OCI-LY7 (cell line): Measurements from ENCODE around the gene MOAP1. TPM values are rescaled to one million over a fixed set of nuclear protein-coding genes. Genes with fewer than 3 reads are reported as not detected.
A peak's percentile ranks its signal among the peaks of the same experiment; 100 is the strongest.
"Not testable (repeated sequence)": the region's sequence is repeated elsewhere in the genome, so short reads cannot be mapped to it uniquely, and the experiment has no call there.

Experiments
- BruUV-seq: library from RNA; stranded (reverse); fragments of 400-500 nt; replicated peaks from 2 replicates; lab custom pipeline; 2021; lab: Mats Ljungman, UMichigan
- CTCF ChIA-PET: fragments of 300-600 bp; sonication (Branson Sonifier 250); formaldehyde crosslinking; loops from one replicate; lab custom pipeline; 2022; ENCODE audit warnings: antibody characterized with exemption; ENCODE audit not compliant: unreplicated experiment; lab: Charles Lee
- POLR2A ChIA-PET: fragments of 300-600 bp; sonication (Branson Sonifier 250); formaldehyde crosslinking; loops from one replicate; lab custom pipeline; 2022; ENCODE audit warnings: antibody characterized with exemption; lab: Charles Lee
- DNase-seq: peaks from one replicate; pipeline ENCODE4 v3.0.0-alpha.2; 2015; ENCODE audit warnings: low spot score
- H2AFZ ChIP-seq: fragments of 200-600 bp; sonication (generic), shearing (Covaris generic); 2 replicates; pipeline ENCODE4 v1.6.1; 2014; ENCODE audit warnings: mild to moderate bottlenecking, antibody characterized with exemption, low read length, moderate library complexity
- H3K27ac ChIP-seq: fragments of 200-600 bp; sonication (generic); 2 replicates; pipeline ENCODE4 v1.5.1; 2014; ENCODE audit warnings: mixed run types, low read depth, mild to moderate bottlenecking, moderate library complexity, low read length, inconsistent platforms; ENCODE audit not compliant: poor library complexity, severe bottlenecking
- H3K36me3 ChIP-seq: fragments of 200-600 bp; sonication (generic); 2 replicates; pipeline ENCODE4 v1.6.1; 2014; ENCODE audit warnings: mild to moderate bottlenecking, antibody characterized with exemption, low read length, moderate library complexity, mixed read lengths; ENCODE audit not compliant: insufficient read depth
- H3K4me1 ChIP-seq: fragments of 200-600 bp; sonication (generic); 2 replicates; pipeline ENCODE4 v1.5.1; 2014; ENCODE audit warnings: mild to moderate bottlenecking, low read length; ENCODE audit not compliant: insufficient read depth, poor library complexity, severe bottlenecking
- H3K4me2 ChIP-seq: fragments of 200-600 bp; sonication (generic); 2 replicates; pipeline ENCODE4 v1.6.1; 2014; ENCODE audit warnings: mild to moderate bottlenecking, low read length
- H3K4me3 ChIP-seq: fragments of 200-600 bp; sonication (generic); 2 replicates; pipeline ENCODE4 v1.5.1; 2014; ENCODE audit warnings: mild to moderate bottlenecking, low read depth, low read length; ENCODE audit not compliant: poor library complexity, severe bottlenecking
- H3K79me2 ChIP-seq: fragments of 200-600 bp; sonication (generic); 2 replicates; pipeline ENCODE4 v1.6.1; 2016; ENCODE audit warnings: low read depth, mild to moderate bottlenecking, low read length, moderate library complexity, mixed read lengths; ENCODE audit not compliant: insufficient read depth
- H3K9me2 ChIP-seq: fragments of 200-600 bp; sonication (generic); 2 replicates; pipeline ENCODE4 v1.6.1; 2016; ENCODE audit warnings: mild to moderate bottlenecking, low read length, mixed read lengths; ENCODE audit not compliant: insufficient read depth
- H3K9me3 ChIP-seq: fragments of 200-600 bp; sonication (generic); 2 replicates; pipeline ENCODE4 v1.6.1; 2014; ENCODE audit warnings: mild to moderate bottlenecking, mixed run types, low read length, mixed read lengths
- H4K20me1 ChIP-seq: fragments of 200-600 bp; sonication (generic); 2 replicates; pipeline ENCODE4 v1.6.1; 2014; ENCODE audit warnings: mild to moderate bottlenecking, antibody characterized with exemption, low read length, moderate library complexity, mixed read lengths; ENCODE audit not compliant: insufficient read depth
- CTCF ChIP-seq: fragments of 200-600 bp; sonication (generic); conservative IDR thresholded peaks from 2 replicates; pipeline ENCODE4 v1.5.1; 2014; ENCODE audit warnings: mild to moderate bottlenecking, antibody characterized with exemption, low read length, moderate library complexity, mixed read lengths
- EZH2phosphoT487 ChIP-seq: fragments of 200-600 bp; sonication (generic); IDR thresholded peaks from 2 replicates; pipeline ENCODE4 v1.6.1; 2018; ENCODE audit warnings: low read depth, borderline replicate concordance, mild to moderate bottlenecking, mixed run types, antibody characterized with exemption, low read length, moderate library complexity, mixed read lengths
- intact Hi-C: fragments of 100-400 bp; cut with micrococcal nuclease; formaldehyde crosslinking; loops from one replicate; pipeline ENCODE4 v1.10.0; 2022; ENCODE audit not compliant: unreplicated experiment
- total RNA-seq, 2 experiments: library from RNA; depleted of rRNA in 1 of 2; stranded (reverse); fragments of >200 nt in 1 of 2; shearing (Covaris generic) in 1 of 2; gene quantifications; 2 replicates each; pipeline ENCODE4 v1.2.3, GENCODE V29; 2014 to 2022

Gene MOAP1
- total RNA-seq, 2 experiments from 2014 or later: 26.4 to 31.2 TPM

GRCh38 chr14:93146119-93146518 lies 38.6 kb downstream of the MOAP1 start:
- BruUV-seq: no TSS peak
- no peaks in the 10 kb centered on the region for H3K36me3 ChIP-seq
- H3K9me3 ChIP-seq: no peaks in the 10 kb centered on the region
- intact Hi-C loops: no loop called here
- H3K79me2 ChIP-seq: no peaks in the 10 kb centered on the region
- H3K4me3 ChIP-seq: no peak overlapping the region
- no peak for TF ChIP-seq EZH2phosphoT487
- TF ChIP-seq CTCF: no peak
- DNase-seq: no peak
- ChIA-PET CTCF (no interaction called here), POLR2A (no interaction called here)
- no peaks in the 10 kb centered on the region for H4K20me1 ChIP-seq
- H3K4me1 ChIP-seq: no peaks in the 10 kb centered on the region
- H2AFZ ChIP-seq: no peak overlapping the region
- H3K27ac ChIP-seq: no peak overlapping the region
- H3K9me2 ChIP-seq: no peaks in the 10 kb centered on the region
- H3K4me2 ChIP-seq: no peak overlapping the region

- Histone ChIP-seq H3K4me1 (no peaks in the 10 kb centered on the region), H3K27ac (no peak overlapping the region), H3K9me2 (no peaks in the 10 kb centered on the region), H3K9me3 (no peaks in the 10 kb centered on the region), H3K4me3 (no peak overlapping the region), H4K20me1 (no peaks in the 10 kb centered on the region), H3K79me2 (no peaks in the 10 kb centered on the region), H3K36me3 (no peaks in the 10 kb centered on the region), H3K4me2 (no peak overlapping the region), H2AFZ (no peak overlapping the region)
- BruUV-seq: no TSS peak
- TF ChIP-seq EZH2phosphoT487 (no peak), CTCF (no peak)
- no peak for DNase-seq
- ChIA-PET POLR2A (no interaction called here), CTCF (interaction anchor here (0.6 kb wide), 1 partner anchor 138 kb away, joined by 3 read pairs; no protein-coding TSS in a partner anchor)
- intact Hi-C loops: no loop called here
Observed at GRCh38 chr14:93142854-93143652, 41.6 kb downstream of the MOAP1 start.

- DNase-seq: peak; percentile 24
- BruUV-seq: no TSS peak
- POLR2A ChIA-PET: interaction anchor here (1.0 kb wide), 1 partner anchor 20 kb away, joined by 3 read pairs; no protein-coding TSS in a partner anchor
Observed at GRCh38 chr14:93137864-93138263, 46.8 kb downstream of the MOAP1 start.

GRCh38 chr14:93136508-93136907 lies 48.2 kb downstream of the MOAP1 start:
- H3K9me2 ChIP-seq, H3K4me3 ChIP-seq, H4K20me1 ChIP-seq, H3K27ac ChIP-seq, intact Hi-C loops, H3K36me3 ChIP-seq, H2AFZ ChIP-seq, H3K4me2 ChIP-seq, DNase-seq, H3K79me2 ChIP-seq, BruUV-seq, H3K4me1 ChIP-seq, CTCF ChIA-PET, POLR2A ChIA-PET, H3K9me3 ChIP-seq: not testable (repeated sequence)

More at GRCh38 chr14:93137864-93138263, 46.8 kb downstream of the MOAP1 start:
- Histone ChIP-seq H3K9me3 (no peaks in the 10 kb centered on the region), H3K4me2 (no peak overlapping the region), H2AFZ (no peak overlapping the region), H3K36me3 (no peaks in the 10 kb centered on the region), H3K4me3 (no peak overlapping the region), H3K79me2 (no peaks in the 10 kb centered on the region), H4K20me1 (no peaks in the 10 kb centered on the region), H3K27ac (no peak overlapping the region), H3K9me2 (no peaks in the 10 kb centered on the region), H3K4me1 (no peaks in the 10 kb centered on the region)
- CTCF ChIA-PET: no interaction called here
- intact Hi-C loops: no loop called here
- TF ChIP-seq EZH2phosphoT487: no peak
